ENCODE results near the gene NRP1. TPM values are rescaled to one million over a fixed set of nuclear protein-coding genes. Genes with fewer than 3 reads are reported as not detected.

NRP1 gene
- total and polyA plus RNA-seq, 4 donors = 19.2 to 221 (median 82.2) TPM

GRCh38 chr10:33198610-33199009 lies 135.9 kb downstream of the NRP1 start:
- Histone ChIP-seq H3K4me3 (ENCODE audit: low read length in 2 of 2) (no peak overlapping the region), H3K27ac (ENCODE audit: low read depth in 1 of 2, low read length in 2 of 2) (no peak overlapping the region), H3K36me3 (ENCODE audit: control insufficient read depth in 1 of 2, insufficient read depth in 2 of 2, low read length in 1 of 2) (no peaks in the 10 kb centered on the region), H3K27me3 (ENCODE audit: control insufficient read depth in 1 of 2, insufficient read depth in 2 of 2, low read length in 1 of 2) (no peaks in the 10 kb centered on the region), H3K9me3 (ENCODE audit: control insufficient read depth, low read length) (no peaks in the 10 kb centered on the region), H3K4me1 (ENCODE audit: control insufficient read depth in 1 of 2, insufficient read depth in 2 of 2, low read length in 2 of 2) (peaks cover 0 to 3% of the 10 kb centered on the region in 2 donors)
- ATAC-seq (ENCODE audit: low FRiP score) = no peak
- intact Hi-C loops (cut with DNase I) = loop anchor here in 1 of 2 donors (5.0 kb wide), 1 partner anchor 74 kb away; no protein-coding TSS in a partner anchor
- 88% methylated on average over 2 of the region's 2 CpGs for WGBS, 2 donors
- no peak for DNase-seq

DNA sequence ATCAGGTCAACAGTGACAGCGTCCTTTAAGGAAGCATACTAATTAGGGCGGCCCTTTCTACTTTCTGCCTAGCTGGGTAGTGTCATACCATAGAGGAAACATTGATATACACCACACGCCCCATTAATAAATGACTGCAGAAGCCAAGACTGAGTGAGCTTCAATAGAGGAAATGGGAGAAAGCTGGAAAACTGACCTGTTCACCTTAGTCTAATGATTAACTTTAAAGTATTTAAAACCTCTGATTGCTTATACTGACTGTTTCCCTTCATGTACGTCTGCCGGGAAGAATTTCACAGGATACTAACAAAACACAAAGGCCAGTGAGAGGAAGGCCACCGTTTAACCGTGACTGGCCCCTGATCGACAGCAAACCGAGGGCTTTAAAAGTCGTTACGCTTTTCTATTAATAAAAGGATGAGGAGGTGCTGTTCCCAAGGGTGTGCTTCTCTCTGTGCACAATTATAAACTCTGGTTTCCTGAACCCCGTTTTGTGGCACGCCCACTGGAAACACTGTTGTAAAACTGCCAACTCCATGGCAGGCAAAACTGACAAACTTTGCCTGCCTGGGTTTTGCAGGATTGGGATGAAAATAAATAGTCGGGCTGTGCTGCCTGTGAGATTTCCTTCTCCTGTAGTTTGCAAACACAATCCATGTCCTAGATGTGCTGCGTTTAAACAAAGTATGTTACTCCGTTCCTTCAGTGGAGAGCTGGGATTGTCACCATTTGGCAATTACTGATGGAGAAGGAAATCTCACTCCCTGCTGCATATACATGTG lies 137.6 kb downstream of the NRP1 start:
- peaks cover 0 to 4% of the 10 kb centered on the region in 2 donors for H3K4me1 ChIP-seq (ENCODE audit: control insufficient read depth in 1 of 2, insufficient read depth in 2 of 2, low read length in 2 of 2)

DNA sequence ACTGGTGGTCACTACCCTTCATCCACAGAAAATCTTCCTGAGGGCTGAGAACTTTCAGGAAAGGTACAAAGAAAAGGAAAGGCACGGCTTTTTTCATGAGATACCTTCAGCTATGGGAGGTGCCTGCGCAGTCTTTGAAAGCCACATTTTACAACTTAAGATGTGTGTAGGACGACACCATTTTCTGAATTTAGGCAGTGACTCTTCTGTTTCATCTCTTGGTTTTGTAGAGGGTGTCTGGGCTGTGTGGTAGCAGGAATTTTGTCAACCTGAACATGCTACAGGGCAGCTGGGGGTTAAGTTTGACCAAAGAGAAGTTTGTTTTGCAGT lies 138.1 kb downstream of the NRP1 start:
- 66 to 92% methylated on average over 3 of the region's 3 CpGs for WGBS, 2 donors
- Histone ChIP-seq H3K27ac (ENCODE audit: low read depth in 1 of 2, low read length in 2 of 2) (no peak overlapping the region), H3K4me1 (ENCODE audit: control insufficient read depth in 1 of 2, insufficient read depth in 2 of 2, low read length in 2 of 2) (peaks cover 0 to 4% of the 10 kb centered on the region in 2 donors), H3K9me3 (ENCODE audit: control insufficient read depth, low read length) (no peaks in the 10 kb centered on the region), H3K27me3 (ENCODE audit: control insufficient read depth in 1 of 2, insufficient read depth in 2 of 2, low read length in 1 of 2) (no peaks in the 10 kb centered on the region), H3K36me3 (ENCODE audit: control insufficient read depth in 1 of 2, insufficient read depth in 2 of 2, low read length in 1 of 2) (no peaks in the 10 kb centered on the region), H3K4me3 (ENCODE audit: low read length in 2 of 2) (no peak overlapping the region)
- no peak for ATAC-seq (ENCODE audit: low FRiP score)
- intact Hi-C loops (cut with DNase I) = loop anchor here in 1 of 2 donors (5.0 kb wide), 1 partner anchor 76 kb away; no protein-coding TSS in a partner anchor
- no peak for DNase-seq

More for the DNA sequence above, 137.6 kb downstream of the NRP1 start:
- H3K27me3 ChIP-seq (ENCODE audit: control insufficient read depth in 1 of 2, insufficient read depth in 2 of 2, low read length in 1 of 2) = no peaks in the 10 kb centered on the region
- H3K36me3 ChIP-seq (ENCODE audit: control insufficient read depth in 1 of 2, insufficient read depth in 2 of 2, low read length in 1 of 2) = no peaks in the 10 kb centered on the region
- WGBS, 2 donors = 38 to 44% methylated on average over 16 of the region's 16 CpGs
- no peak overlapping the region for H3K27ac ChIP-seq (ENCODE audit: low read depth in 1 of 2, low read length in 2 of 2)
- H3K9me3 ChIP-seq (ENCODE audit: control insufficient read depth, low read length) = no peaks in the 10 kb centered on the region
- no peak overlapping the region for H3K4me3 ChIP-seq (ENCODE audit: low read length in 2 of 2)
- intact Hi-C loops (cut with DNase I) = loop anchor here in 1 of 2 donors (5.0 kb wide), 1 partner anchor 75 kb away; no protein-coding TSS in a partner anchor
- no peak for DNase-seq
- ATAC-seq (ENCODE audit: low FRiP score) = no peak

GRCh38 chr10:33195608-33196376 lies 138.7 kb downstream of the NRP1 start:
- Histone ChIP-seq H3K36me3 (ENCODE audit: control insufficient read depth in 1 of 2, insufficient read depth in 2 of 2, low read length in 1 of 2) (no peaks in the 10 kb centered on the region), H3K27ac (ENCODE audit: low read depth in 1 of 2, low read length in 2 of 2) (no peak overlapping the region), H3K4me3 (ENCODE audit: low read length in 2 of 2) (no peak overlapping the region), H3K9me3 (ENCODE audit: control insufficient read depth, low read length) (no peaks in the 10 kb centered on the region), H3K27me3 (ENCODE audit: control insufficient read depth in 1 of 2, insufficient read depth in 2 of 2, low read length in 1 of 2) (no peaks in the 10 kb centered on the region), H3K4me1 (ENCODE audit: control insufficient read depth in 1 of 2, insufficient read depth in 2 of 2, low read length in 2 of 2) (peaks cover 0 to 4% of the 10 kb centered on the region in 2 donors)
- DNase-seq = no peak
- intact Hi-C loops (cut with DNase I) = loop anchor here in 1 of 2 donors (5.0 kb wide), 1 partner anchor 77 kb away; no protein-coding TSS in a partner anchor
- ATAC-seq (ENCODE audit: low FRiP score) = no peak
- WGBS, 2 donors = 83 to 85% methylated on average over 8 of the region's 8 CpGs

- 24 to 27% methylated on average over 6 of the region's 6 CpGs for WGBS, 2 donors
- intact Hi-C loops (cut with DNase I) = loop anchor here (5.0 kb wide), 3 partner anchors 138 to 1448 kb away; partner anchors contain the start of gene NRP1 (in 2 of the 2)
- DNase-seq = no peak
- ATAC-seq (ENCODE audit: low FRiP score) = peak; percentile 60
- Histone ChIP-seq H3K4me3 (ENCODE audit: low read length in 2 of 2) (no peak overlapping the region), H3K27me3 (ENCODE audit: control insufficient read depth in 1 of 2, insufficient read depth in 2 of 2, low read length in 1 of 2) (no peaks in the 10 kb centered on the region), H3K4me1 (ENCODE audit: control insufficient read depth in 1 of 2, insufficient read depth in 2 of 2, low read length in 2 of 2) (peaks cover 0 to 4% of the 10 kb centered on the region in 2 donors), H3K9me3 (ENCODE audit: control insufficient read depth, low read length) (no peaks in the 10 kb centered on the region), H3K36me3 (ENCODE audit: control insufficient read depth in 1 of 2, insufficient read depth in 2 of 2, low read length in 1 of 2) (no peaks in the 10 kb centered on the region), H3K27ac (ENCODE audit: low read depth in 1 of 2, low read length in 2 of 2) (no peak overlapping the region)
These were observed 140.6 kb downstream of the NRP1 start for GRCh38 chr10:33193701-33194521.

DNA sequence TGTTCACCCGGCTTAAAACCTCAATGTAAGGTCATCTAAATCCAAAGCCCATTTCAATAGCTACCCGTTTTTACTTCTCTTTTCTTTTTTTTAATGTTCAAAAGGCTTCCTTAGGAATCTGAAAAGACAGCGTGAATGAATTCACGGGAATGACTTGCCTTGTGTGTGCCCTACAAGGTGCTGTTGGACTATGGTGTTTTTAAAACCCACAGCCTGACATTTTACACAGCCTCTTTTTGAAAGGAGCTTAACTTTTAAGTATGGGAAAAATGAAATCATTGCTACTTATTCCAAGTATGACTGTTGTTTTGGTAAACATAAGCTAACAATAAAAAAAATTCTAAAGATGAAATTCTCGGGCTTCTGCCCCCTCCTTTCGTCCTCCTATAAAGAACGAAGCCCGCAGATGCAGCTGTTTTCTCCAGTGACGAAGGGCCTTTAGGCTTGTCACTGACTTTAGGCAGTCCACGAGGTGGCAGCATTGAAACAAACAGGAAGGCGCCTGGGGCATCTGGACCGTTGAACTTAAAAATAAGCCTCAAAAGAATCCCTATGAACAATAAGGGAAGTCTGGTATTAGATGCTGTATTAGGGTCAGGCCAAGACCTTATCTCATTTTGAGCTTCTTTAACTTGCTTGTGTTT lies 141.3 kb downstream of the NRP1 start:
- 20 to 21% methylated on average over 12 of the region's 12 CpGs for WGBS, 2 donors
- no peaks in the 10 kb centered on the region for H3K9me3 ChIP-seq (ENCODE audit: control insufficient read depth, low read length)
- H3K27ac ChIP-seq (ENCODE audit: low read depth in 1 of 2, low read length in 2 of 2) = no peak overlapping the region
- no peak overlapping the region for H3K4me3 ChIP-seq (ENCODE audit: low read length in 2 of 2)
- intact Hi-C loops (cut with DNase I) = loop anchor here (5.0 kb wide), 3 partner anchors 139 to 1449 kb away; partner anchors contain the start of gene NRP1 (in 2 of the 2)
- DNase-seq = peak; percentile 87 to 89
- H3K36me3 ChIP-seq (ENCODE audit: control insufficient read depth in 1 of 2, insufficient read depth in 2 of 2, low read length in 1 of 2) = no peaks in the 10 kb centered on the region
- ATAC-seq (ENCODE audit: low FRiP score) = peak; percentile 88
- H3K27me3 ChIP-seq (ENCODE audit: control insufficient read depth in 1 of 2, insufficient read depth in 2 of 2, low read length in 1 of 2) = no peaks in the 10 kb centered on the region
- H3K4me1 ChIP-seq (ENCODE audit: control insufficient read depth in 1 of 2, insufficient read depth in 2 of 2, low read length in 2 of 2) = peaks cover 0 to 4% of the 10 kb centered on the region in 2 donors

DNA sequence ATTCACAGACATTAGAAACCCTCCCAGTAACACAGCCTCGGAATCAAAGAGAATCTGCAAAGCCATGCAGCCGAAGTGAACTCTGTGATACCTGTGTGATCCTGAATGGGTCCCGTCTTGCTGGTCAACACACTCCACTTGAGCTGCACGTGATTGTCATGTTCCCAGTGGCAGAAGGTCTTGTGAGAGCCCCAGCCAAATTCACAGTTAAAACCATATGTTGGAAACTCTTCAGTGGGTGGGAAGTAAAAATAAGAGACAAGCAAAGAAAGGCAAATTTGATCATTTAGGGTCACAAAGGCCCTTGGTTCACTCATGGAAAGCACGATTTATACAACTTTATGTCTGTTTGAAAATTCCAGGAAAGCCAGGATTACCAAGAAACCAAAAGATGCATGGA lies 142.3 kb downstream of the NRP1 start:
- no peaks in the 10 kb centered on the region for H3K36me3 ChIP-seq (ENCODE audit: control insufficient read depth in 1 of 2, insufficient read depth in 2 of 2, low read length in 1 of 2)
- no peak overlapping the region for H3K4me3 ChIP-seq (ENCODE audit: low read length in 2 of 2)
- WGBS, 2 donors = 87 to 93% methylated on average over 5 of the region's 5 CpGs
- DNase-seq (no peak), ATAC-seq (ENCODE audit: low FRiP score) (no peak)
- no peaks in the 10 kb centered on the region for H3K9me3 ChIP-seq (ENCODE audit: control insufficient read depth, low read length)
- intact Hi-C loops (cut with DNase I) = loop anchor here (5.0 kb wide), 3 partner anchors 140 to 1450 kb away; partner anchors contain the start of gene NRP1 (in 2 of the 2)
- no peak overlapping the region for H3K27ac ChIP-seq (ENCODE audit: low read depth in 1 of 2, low read length in 2 of 2)
- no peaks in the 10 kb centered on the region for H3K27me3 ChIP-seq (ENCODE audit: control insufficient read depth in 1 of 2, insufficient read depth in 2 of 2, low read length in 1 of 2)
- peaks cover 0 to 4% of the 10 kb centered on the region in 2 donors for H3K4me1 ChIP-seq (ENCODE audit: control insufficient read depth in 1 of 2, insufficient read depth in 2 of 2, low read length in 2 of 2)
